CMK (cell line): ENCODE measurements around the gene CLASP1.
"Not testable (repeated sequence)": the region's sequence is repeated elsewhere in the genome, so short reads cannot be mapped to it uniquely, and the experiment has no call there.

ENCODE experiments used
- DNase-seq: peaks from one replicate; pipeline ENCODE4 v3.0.0-alpha.2; 2010; ENCODE audit warnings: low read depth

The CLASP1 gene

DNA sequence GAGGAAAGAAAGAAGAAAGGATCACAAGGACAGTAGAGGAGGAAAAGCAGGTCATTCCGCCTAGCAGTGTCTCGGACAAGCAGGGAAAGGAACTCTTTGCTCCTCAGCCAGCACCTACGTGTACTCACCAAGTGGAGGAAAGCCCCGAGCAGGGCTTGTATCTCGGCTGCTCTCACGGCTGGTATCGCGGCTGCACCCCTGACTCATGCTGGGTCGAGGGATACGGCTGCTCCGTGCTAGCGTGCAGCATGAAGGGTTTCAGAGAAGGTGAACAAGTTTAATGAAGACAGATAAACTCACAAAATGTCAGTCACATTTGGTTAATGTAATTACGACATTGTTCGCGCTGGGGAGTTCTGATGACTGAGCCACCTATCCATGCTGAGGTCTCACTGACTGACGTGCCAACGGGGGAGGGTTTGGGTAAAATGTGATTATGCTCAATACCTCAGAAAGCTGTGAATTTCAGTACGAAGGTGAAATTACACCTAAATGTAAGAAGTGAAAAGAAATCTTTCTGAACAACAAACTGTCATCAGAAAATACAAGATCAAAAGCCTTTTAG, 230.7 kb downstream of the CLASP1 start:
- DNase-seq, result no peak

DNA sequence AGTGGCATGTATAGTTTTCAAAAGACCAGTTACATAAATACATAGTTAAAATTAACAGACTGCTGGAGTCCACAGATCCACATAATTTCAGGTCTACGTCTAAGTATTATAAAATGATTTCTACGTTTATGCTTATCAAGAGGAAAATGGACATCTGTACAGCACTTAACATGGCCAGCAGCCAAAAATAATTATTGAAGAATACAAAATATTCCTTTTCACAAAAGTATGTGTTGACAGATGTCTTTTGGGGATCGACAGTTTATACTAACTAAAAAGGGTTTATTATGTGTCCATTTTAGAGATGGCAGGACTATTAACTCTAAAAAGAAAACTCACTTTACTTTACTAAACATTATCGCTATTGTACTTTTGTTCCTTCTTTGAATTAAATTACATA, 231.4 kb downstream of the CLASP1 start:
- no peak for DNase-seq

DNA sequence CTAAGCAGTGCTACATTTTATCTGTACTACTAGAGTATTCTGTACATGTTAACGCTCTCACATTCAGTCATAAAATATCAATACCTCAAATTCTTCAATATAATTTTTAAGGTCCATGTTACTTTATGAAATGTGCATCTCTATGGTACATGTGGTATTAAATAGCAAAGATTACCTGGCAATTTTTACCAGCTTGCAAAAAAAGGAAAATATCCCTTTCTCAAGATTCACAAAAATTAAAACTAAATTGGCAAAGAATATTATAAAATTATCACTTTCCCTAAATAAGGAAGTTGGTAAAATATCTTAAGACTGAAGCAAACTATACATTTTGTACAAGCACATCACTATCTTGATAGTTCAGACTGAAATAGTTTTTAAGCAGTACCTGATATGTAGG, 233.5 kb downstream of the CLASP1 start:
- no peak for DNase-seq

DNA sequence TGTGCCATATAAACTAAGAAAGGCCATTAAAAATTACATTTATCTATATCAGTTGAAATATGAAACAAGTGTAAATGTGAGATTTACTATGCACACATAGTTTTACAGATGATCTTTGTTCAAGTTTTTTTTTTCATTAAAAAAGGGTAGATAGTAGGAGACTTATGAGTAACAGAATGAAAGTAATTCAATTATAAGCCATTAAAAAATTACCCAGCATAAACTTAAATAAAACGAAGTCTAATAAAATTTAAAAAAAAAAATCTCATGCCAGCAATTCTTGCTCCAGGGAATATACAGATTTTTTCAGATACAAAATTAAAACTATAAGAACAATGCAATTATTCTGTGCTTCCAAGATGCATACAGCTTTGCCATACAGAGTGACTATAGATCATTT, 236.9 kb downstream of the CLASP1 start:
- no peak for DNase-seq

DNA sequence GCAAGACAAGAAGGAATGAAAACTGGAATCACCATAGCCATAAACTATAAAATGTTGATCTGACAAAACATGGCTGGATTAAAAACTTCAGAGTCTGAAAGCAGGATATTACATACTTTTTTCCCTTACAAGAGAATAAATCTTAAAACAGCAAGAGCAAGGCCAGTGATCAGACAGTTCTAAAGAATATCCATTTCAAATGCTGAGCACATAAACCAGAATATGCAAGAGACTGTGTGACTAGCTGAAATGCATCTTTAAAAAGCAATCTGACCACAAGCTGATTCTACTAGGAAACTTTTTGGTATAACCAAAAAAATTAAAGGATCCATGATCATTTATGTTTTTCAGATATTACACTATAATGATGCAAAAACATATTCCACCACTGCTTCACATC, 239.3 kb downstream of the CLASP1 start:
- DNase-seq, result no peak

DNA sequence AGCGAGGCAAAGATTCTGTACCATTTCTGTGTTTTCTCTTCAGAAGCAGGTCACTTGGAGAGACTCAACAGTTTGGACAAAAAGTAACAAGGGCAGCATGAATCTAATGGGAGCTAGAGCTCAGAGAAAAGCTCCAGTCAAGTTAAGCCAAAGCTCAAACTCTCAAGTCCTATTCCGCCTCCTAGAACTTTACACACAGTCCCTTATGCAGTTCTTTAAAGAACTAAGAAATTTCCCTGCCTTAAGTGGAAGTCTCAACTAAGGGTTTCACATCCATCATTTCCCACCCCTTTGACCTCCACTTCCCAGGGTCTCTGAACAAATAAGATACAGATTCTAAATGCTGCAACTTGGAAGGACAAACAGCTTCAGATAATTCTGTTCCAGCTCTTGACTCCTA, 239.9 kb downstream of the CLASP1 start:
- no peak for DNase-seq

DNA sequence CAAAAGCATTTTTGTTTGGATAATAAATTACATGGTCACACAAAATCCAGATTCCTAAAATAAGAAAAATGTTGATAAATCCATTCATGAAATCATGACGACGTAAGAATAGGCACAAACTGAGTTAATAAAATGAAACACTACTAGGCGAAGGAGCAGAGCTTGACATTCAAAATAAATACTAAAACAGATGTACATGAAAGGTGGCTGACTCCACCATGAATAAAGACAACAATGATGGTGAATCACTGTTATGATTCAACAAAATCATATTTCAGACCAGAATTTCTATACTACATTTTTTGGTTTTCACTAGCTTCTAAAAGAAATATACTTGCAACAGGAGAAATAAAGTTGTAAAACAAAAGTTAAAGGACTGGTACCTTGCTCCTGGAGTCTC, 240.6 kb downstream of the CLASP1 start:
- no peak for DNase-seq

DNA sequence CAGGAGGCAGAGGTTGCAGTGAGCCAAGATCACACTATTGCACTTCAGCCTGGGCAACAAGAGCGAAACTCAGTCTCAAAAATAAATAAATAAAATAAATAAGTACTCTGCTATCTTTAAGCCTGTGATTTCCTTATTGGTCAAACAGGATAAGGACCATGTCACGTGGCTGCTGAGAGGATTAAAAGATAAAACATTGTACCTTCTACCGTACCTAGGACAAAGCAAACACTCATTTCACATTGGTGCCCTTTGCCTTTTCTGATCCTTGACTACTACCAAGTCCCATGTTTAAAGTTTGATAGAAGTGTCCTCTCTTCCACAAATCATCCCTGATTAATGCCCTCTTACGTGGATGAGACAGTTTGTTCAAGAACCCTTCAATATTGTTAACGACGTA, 244.0 kb downstream of the CLASP1 start:
- no peak for DNase-seq

DNA sequence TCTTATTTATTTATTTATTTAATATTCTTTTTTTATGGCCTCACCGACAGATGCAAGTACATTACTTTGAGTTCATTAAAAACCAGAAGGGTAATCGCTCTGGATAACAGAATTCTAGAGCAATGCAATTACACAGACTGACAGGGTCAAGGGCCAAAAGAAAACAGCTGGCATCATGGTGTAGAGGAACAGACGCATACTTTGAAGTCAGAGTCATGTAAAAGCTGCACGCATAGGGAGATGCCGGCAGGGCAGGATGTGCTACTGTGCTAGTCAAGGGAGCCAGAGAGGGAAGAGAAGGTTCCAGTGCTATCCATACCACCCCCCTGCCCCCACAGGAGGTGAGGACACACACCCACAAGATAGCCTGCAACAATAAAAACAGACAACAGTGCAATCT, 249.1 kb downstream of the CLASP1 start:
- no peak for DNase-seq

DNA sequence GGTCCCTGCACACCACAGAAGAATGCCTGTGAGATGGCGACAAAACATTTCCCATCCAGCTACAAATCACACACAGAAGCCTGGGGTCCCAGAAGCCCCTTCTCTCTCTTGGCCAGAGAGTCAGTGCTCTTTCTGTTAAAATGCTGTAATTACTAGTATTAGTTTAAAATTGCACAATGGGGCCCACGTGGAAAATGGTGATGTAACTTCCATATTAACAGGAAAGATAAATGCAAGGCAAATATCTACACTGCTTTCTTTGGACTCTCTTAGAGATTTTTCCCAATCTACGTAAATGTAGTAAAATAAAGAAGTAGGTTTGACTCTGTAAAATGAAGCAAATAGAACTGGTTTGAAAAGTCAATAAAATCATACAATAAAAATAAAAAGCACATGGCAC, 250.4 kb downstream of the CLASP1 start:
- no peak for DNase-seq

DNA sequence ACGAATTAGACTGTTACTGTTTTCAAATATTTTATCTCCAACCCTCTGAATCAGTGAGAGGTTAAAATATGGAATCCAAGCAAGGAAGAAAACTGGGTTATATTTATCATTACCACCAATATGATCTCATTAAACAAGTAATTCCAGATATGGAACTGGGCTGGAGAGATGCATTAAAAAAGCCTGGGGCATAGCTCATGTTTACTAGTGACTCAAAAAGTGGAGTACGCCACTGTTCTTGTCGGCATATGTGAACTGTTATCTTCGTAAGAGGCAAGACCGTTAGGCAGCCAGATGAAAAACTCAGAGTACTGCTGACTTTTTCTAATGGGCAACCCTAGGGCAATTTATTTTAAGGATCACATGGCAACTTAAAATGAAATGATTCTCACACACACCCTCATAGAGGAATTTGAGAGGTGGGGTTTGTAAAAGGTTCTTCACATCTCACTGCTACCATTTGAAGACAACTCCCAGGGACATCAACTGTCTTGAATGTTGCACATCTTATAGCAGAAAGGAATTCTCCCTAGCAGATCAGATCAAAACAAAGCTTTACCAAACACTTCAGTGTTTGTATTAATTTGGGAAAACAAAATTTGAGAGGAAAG, 259.1 kb downstream of the CLASP1 start:
- DNase-seq, result no peak

DNA sequence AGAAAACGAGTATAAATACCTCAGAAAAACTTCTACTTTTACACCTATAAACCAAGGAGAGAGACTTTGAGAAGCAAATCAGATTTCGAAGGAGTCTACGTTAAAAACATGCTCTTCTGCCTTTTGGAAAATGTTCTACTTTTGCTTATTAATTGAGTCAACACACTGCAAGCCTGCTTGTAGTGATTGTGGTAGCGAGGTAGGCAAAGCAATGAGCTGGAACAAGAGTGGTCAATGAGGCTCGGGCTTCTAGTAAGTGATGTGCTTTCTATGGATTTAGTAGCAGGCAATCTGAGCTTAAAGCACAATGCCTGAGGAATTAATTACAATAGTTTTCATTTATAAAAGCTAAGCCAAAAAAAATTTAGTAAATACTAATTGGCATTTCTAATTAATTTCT, 260.9 kb downstream of the CLASP1 start:
- no peak for DNase-seq

DNA sequence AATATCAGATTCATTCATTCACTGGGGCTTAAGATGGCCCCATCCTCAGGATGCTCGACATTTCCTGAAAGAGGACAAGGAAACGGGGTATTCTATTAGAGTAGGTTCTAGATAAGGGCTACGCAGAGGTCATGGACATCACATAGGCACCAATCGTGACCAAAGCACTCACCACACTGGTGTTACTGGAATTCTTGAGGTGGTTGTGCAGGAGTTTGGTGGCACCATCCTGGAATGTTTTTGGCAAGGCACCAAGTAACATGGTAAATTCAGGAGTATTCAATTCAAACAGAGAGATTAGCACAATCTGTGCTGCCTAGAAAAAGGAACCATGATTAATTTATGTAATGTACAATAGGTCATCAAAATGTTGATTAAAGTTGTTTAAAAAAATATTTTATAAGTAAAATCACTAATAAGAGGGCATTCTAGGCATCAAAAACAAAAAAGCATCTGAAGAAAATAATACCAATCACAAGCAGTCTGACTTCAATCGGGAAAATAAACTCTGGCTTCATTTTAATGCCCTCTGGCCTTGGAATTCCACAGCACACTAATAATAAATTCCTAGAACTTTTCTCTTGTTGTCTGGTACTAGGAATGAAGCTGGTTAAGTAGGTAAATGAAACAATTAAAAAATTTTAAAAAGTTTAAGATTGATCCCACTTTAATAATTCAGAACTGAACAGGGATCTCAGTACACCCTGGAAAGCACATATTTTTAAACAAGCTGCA, 261.5 kb downstream of the CLASP1 start:
- no peak for DNase-seq

DNA sequence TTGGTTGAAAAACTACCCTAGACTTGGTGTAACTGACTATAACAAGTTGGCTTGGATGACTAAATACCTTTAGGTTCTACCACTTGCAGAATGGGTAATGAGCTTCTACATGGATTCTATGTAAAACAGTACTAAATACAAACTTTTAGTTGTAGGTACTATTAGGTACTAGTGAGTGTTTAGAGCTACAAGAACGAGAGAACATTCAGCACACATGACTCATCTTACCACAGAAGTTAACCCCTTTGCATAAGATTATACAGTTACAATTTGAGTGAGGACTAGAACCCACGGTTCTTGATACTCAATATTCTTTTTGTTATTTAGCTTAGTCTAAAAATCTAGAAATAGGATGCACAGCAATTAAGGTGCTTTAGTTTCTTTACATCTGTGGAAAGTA, 262.6 kb downstream of the CLASP1 start:
- DNase-seq, result no peak

DNA sequence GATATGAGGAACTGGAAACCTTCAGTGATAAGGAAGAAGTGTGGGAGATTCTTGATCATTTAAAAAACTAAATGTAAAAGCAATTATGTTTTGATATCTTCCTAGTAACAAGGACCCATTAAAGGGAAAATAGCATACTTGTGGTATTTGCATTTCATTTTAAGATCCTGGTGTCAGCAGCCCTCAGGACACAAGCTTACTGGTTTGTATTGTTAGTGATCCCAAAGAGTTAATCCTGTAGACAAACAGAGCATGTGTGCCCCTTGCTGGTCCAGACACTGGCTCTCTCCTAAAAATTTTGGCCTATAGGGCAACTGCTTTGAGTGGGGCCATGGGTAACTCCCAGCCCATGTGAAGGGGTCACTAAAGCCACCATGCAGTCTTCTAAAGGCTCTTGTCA, 263.2 kb downstream of the CLASP1 start:
- DNase-seq, result no peak

DNA sequence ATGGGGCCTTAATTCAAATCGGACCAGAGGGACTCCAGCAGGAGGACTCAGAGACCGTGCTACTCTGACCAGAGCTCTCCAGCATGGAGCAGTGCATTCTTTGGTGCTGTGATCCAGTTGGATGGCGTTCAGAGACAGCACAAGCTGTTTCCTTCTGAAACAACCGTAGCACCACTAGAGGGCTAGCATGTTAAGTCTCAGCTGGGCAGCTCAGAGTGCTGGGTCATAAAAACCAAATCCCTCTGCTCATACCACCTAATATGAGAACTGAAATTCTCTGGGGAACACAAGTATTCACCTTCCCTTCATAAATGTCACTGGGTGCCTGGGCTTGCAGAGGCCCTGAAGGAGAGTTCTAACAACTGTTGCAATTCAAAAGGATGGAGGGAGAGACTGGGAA, 266.5 kb downstream of the CLASP1 start:
- no peak for DNase-seq

DNA sequence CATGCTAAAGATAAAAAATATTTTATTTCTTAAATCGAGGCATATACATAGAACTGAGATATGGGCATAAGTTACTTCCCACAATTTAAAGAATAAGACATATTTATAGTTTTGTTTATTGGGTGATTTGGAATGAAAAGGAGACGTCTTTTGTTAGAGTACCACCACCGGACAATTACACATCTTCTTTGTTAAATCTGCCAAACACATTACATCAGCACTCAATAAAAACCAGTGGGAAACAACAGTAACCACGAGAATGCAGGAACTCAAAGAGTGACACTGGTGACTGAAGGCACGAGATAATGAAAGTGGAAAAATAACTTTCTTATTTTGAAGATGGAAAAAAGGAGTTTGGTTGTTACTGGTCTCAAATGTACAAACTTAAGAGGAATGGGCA, 271.6 kb downstream of the CLASP1 start:
- DNase-seq, result no peak

DNA sequence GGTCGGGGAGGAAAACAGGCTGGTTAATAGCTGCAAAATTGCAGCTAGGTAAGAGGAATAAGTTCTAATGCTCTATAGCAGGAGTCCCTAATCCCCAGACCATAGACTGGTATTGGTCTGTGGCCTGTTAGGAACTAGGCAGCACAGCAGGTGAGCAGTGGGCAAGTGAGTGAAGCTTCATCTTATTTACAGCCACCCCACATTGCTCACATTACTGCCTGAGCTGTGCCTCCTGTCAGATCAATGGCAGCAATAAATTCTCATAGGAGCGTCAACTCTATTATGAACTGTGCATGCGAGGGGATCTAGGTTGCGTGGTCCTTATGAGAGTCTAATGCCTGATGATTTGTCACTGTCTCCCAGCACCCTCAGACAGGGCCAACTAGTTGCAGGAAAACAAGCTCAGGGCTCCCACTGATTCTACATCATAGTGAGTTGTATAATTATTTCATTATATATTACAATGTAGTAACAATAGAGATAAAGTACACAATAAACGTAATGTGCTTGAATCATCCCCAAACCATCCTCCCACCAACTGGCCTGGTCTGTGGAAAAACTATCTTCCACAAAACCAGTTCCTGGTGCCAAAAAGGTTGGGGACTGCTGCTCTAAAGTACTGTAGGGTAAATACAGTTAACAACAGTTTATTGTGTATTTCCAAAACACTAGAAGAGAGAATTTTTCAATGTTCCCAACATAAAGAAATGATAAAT, 272.6 kb downstream of the CLASP1 start:
- no peak for DNase-seq

DNA sequence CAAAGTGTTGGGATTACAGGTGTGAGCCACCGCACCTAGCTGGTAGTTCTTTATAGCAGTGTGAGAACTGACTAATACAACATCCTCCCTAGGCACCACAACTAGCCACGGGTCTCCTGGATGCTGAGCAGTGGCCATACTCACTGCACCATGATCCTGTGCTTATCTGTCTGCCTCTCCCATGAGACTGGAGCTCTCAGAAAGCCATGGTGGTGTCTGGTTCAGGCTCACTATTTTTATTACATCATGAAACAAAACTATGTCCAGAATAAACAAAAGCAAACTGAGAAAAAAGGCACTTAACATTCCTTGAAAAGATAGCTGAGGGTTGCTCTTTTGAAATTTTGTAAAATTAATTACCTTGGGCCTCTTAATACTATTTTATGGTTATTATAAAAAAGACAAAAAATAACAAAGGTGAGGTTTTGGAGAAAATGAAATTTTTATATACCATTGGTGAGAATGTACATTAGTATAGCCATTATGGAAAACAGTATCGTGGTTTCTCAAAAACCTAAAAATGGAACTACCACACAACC, 273.6 kb downstream of the CLASP1 start:
- DNase-seq, result no peak

DNA sequence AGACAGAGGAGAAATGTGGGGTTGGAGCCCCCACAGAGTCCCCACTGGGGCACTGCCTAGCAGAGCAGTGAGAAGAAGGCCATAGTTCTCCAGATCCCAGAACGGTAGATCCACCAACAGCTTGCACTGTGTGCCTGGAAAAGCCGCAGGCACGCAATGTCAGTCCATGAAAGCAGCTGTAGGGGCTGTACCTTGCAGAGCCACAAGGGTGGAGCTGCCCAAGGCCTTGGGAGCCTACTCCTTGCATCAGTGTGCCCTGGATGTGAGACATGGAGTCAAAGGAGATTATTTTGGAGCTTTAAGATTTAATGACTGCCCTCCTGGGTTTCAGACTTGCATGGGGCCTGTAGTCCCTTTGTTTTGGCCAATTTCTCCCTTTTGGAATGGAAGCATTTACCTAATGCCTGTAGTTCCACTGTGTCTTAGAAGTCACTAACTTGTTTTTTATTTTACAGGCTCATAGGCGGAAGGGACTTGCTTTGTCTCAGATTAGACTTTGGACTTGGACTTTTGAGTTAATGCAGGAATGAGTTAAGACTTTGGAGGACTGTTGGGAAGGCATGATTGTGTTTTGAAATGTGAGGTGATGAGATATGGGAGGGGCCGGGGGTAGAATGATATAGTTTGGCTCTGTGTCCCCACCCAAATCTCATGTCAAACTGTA, 274.7 kb downstream of the CLASP1 start:
- DNase-seq, result not testable (repeated sequence)

DNA sequence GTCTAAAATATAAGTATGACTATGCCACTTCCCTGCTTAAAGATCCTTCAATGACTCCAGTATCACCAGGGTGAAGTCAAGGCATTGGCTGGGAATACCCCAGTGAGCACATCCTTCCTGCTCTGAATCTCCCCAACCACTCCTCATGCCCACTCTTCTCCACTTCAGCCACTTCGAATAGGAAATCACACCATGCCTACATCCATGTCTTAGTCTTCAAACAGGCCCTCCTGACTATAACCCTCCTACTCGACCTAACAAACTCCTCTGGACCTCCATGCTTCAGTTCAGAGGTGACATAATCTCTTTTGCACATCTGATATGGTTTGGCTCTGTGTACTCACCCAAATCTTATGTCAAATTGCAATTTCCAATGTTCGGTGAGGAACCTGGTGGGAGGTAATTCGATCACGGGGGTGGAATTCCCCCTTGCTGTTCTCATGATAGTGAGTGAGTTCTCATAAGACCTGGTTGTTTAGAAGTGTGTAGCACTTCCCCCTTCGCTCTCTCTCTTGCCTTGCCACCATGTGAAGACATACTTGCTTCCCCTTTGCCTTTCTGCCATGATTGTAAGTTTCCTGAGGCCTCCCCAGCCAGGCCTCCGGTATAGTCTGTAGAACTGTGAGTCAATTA, 276.4 kb downstream of the CLASP1 start:
- DNase-seq, result no peak

DNA sequence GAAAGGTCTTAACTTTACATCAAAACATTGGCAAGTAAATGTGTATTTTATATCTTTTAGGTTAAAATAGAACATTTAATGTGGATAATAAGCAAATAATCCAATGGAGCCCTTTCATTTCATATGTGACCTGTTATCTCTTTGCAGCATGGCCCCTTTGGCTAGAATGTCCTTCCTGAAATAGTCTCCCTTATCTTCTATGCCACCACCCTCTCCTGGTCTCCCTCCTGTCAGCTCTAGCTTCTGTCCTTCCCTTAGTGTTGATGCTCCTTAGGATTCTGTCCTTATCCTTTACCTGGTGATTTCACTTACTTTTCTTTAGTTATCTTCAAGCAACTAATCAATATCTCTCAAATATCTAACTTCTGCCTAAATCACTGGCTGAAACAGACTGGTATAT, 277.2 kb downstream of the CLASP1 start:
- DNase-seq, result no peak
